Measurements from ENCODE around the gene ERC1.

- TF ChIP-seq CTCF (conservative IDR thresholded peaks at IDR 0.05; ENCODE audit: low read depth, low read length) (no peak), EZH2 (IDR thresholded peaks at IDR 0.05; ENCODE audit: low read length, unreplicated experiment) (no peak)
Measured at GRCh38 chr12:1343422-1343821, 352.4 kb downstream of the ERC1 start.
